Activated CD4-positive, alpha-beta T cell treated with anti-CD3 and anti-CD28 coated beads, Interleukin-2, amount 10 ng/mL, durations not matched to agents 24 days and 14 days (primary cell): ENCODE measurements around the gene GADL1. TPM values are rescaled to one million over a fixed set of nuclear protein-coding genes. Genes with fewer than 3 reads are reported as not detected.

Experiments used
- DNase-seq: peaks from one replicate; pipeline ENCODE4 v3.0.0; 2022
- H3K27ac Mint-ChIP-seq: one replicate; pipeline ENCODE4 v1.8.0; 2022; ENCODE audit warnings: mild to moderate bottlenecking, mixed read lengths
- H3K27me3 Mint-ChIP-seq: one replicate; pipeline ENCODE4 v1.8.0; 2022; ENCODE audit warnings: mixed read lengths
- H3K36me3 Mint-ChIP-seq: one replicate; pipeline ENCODE4 v1.8.0; 2022; ENCODE audit warnings: low read depth, mild to moderate bottlenecking, mixed read lengths
- H3K4me1 Mint-ChIP-seq: one replicate; pipeline ENCODE4 v1.8.0; 2021; ENCODE audit warnings: mixed read lengths
- H3K4me3 Mint-ChIP-seq: one replicate; pipeline ENCODE4 v1.8.0; 2022; ENCODE audit warnings: mild to moderate bottlenecking, moderate library complexity, mixed read lengths
- H3K9me3 Mint-ChIP-seq: one replicate; pipeline ENCODE4 v1.8.0; 2021; ENCODE audit warnings: mixed read lengths
- intact Hi-C: fragments of 100-400 bp; cut with micrococcal nuclease; formaldehyde crosslinking; loops from one replicate; pipeline ENCODE4 v1.15.1; 2023
- total RNA-seq: library from RNA; stranded (reverse); gene quantifications from 2 replicates; pipeline ENCODE4 v1.2.3, GENCODE V29; 2022

GADL1 gene
- total RNA-seq, 1 donor from 2014 or later, result not detected

- Mint-ChIP-seq H3K4me1 (peaks cover 78% of the 10 kb centered on the region), H3K27ac (peak overlapping the region; percentile 21), H3K27me3 (no peaks in the 10 kb centered on the region), H3K9me3 (peaks cover 8% of the 10 kb centered on the region), H3K4me3 (peak overlapping the region; percentile 3), H3K36me3 (peaks cover 76% of the 10 kb centered on the region)
- intact Hi-C loops, result no loop called here
- no peak for DNase-seq
Measured at GRCh38 chr3:30683769-30684168, 210.7 kb downstream of the GADL1 start.

DNA sequence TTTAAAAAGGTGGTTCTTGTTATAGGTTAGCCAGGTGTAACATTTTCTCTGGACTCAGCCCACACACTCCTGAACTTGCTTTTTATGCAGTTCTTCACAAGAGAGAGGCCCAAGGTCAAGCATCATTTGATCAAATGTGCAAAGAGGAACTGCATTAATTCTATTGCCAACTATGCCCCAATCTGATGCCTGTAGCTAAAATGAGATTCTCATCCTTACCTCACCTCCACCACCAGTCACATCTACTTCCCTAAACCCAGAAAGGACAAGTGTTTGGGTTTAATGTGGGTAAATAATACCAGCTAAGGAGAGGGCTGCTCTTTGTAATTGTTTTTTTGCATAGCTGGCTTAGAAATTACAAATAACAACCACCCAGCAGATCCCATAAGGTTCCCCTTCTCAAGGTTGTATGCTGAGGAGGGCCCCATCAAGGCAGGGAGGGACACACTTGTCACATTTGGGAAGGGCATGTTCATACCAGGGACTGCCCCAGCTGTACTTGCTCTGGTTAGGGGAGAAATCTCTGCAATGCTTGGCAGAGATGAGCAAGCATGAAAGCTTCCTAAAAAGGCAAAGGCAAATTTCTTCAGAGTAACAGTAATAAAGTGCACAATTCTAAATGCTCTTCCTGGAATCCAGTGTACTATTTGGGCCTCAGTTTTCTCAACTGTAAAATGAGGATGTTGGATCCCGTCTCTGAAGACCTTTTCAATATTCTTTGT, 211.9 kb downstream of the GADL1 start:
- H3K9me3 Mint-ChIP-seq, result peaks cover 8% of the 10 kb centered on the region
- H3K27me3 Mint-ChIP-seq, result no peaks in the 10 kb centered on the region
- intact Hi-C loops, result no loop called here
- H3K27ac Mint-ChIP-seq, result peak overlapping the region; percentile 68
- H3K36me3 Mint-ChIP-seq, result peaks cover 77% of the 10 kb centered on the region
- peak overlapping the region; percentile 45 for H3K4me3 Mint-ChIP-seq
- no peak for DNase-seq
- peaks cover 76% of the 10 kb centered on the region for H3K4me1 Mint-ChIP-seq

DNA sequence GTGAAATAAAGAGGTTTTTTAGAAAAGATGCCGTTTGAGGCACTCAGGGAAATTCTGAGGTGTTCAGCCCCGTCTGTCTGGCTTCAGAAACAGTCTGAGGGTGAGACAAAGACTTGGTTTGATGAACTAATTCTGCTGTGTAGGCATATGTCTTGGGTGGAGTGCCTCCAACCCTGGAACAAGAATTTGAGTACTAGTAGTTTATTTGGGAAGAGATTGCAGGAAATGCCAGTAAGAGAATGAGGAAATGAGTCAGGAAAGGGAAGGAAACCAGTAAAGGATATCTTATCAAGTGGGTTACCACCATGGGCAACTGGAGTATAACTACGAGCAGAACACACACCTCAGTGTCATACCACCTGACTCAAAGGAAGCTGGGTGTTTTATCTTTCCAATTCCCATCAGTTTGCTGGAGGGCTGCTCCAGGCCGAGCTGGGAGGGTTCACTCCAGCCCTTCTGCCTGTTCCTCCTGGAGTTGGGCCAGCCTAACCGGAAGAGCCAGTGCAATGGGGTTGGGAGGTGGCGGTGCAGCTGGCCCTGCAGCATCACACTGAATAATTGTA, 212.7 kb downstream of the GADL1 start:
- no peaks in the 10 kb centered on the region for H3K27me3 Mint-ChIP-seq
- H3K9me3 Mint-ChIP-seq, result peaks cover 10% of the 10 kb centered on the region

DNA sequence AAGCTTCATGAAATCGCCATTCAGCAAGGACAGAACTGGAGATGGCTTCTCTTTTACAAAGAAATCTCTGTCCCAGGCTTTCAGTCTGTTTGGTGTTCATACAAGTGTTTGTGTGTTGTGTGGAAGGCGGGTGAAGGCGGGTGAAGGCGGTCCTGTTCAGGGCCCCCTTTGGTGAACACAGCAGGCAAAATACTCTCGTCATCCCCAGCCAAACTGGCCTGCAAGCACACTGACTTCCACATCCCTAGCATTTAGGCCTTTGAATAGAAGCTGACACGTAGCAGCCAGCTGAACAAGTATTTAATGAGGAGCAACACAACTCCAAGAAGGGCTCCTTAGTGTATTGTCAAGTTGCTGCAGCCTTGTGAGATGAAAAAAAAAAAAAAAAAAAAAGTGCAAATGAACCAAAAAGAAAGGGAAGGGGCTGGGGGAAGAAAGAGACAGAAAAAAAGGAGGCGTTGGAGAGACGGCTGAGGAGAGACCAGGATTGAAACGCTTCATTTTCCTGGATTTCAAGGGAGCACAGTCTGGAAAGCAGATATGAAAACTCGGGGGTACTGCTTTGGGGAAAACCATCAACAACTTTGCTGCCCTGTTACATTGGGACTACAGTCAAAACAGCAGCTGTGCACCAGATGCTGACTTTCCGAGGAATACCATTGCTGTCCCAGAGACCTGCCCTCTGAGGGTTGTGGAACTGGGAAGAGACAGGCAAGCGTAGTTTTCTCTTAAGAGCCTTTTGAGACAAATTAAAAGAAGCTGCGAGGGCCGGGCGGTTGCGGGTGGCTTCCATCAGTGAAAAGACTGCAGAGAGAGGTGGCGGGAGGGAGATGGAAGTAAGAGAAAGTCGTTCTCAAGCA, 213.4 kb downstream of the GADL1 start:
- H3K9me3 Mint-ChIP-seq, result peaks cover 10% of the 10 kb centered on the region
- peak; percentile 59 for DNase-seq
- H3K4me3 Mint-ChIP-seq, result peak overlapping the region; percentile 66
- intact Hi-C loops, result loop anchor here (2.0 kb wide), 1 partner anchor 14 kb away; no protein-coding TSS in a partner anchor
- H3K4me1 Mint-ChIP-seq, result peaks cover 80% of the 10 kb centered on the region
- H3K27me3 Mint-ChIP-seq, result no peaks in the 10 kb centered on the region
- H3K36me3 Mint-ChIP-seq, result peaks cover 77% of the 10 kb centered on the region
- peak overlapping the region; percentile 68 for H3K27ac Mint-ChIP-seq

More for the DNA sequence above, 212.7 kb downstream of the GADL1 start:
- intact Hi-C loops, result loop anchor here (2.0 kb wide), 1 partner anchor 15 kb away; no protein-coding TSS in a partner anchor
- Mint-ChIP-seq H3K4me1 (peaks cover 79% of the 10 kb centered on the region), H3K4me3 (peak overlapping the region; percentile 66), H3K27ac (peak overlapping the region; percentile 68), H3K36me3 (peaks cover 78% of the 10 kb centered on the region)
- DNase-seq, result no peak

DNA sequence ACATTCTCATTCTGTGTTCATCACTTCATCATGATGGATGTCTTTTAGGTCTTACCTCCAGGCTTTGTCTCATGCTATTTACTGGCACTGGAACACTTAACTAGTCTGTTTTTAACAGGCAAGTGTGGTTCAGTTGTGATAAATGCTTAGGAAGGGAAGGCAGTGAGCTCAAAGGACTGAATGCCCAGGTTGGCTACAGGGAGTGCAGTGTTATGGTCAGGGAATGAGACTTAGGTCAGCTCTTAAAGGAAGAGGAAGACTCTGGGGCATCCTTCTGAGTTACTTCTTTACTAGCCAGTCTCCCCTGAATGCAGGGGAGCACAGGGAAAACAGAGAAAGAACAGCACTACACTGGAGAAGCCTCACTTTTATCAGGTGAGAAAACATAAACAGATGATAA, 215.4 kb downstream of the GADL1 start:
- H3K4me1 Mint-ChIP-seq, result peaks cover 81% of the 10 kb centered on the region
- peak overlapping the region; percentile 51 for H3K27ac Mint-ChIP-seq
- no peaks in the 10 kb centered on the region for H3K27me3 Mint-ChIP-seq
- peaks cover 83% of the 10 kb centered on the region for H3K36me3 Mint-ChIP-seq
- intact Hi-C loops, result loop anchor here (5.0 kb wide), 1 partner anchor 37 kb away; no protein-coding TSS in a partner anchor
- peak; percentile 52 for DNase-seq
- no peak overlapping the region for H3K4me3 Mint-ChIP-seq
- peaks cover 3% of the 10 kb centered on the region for H3K9me3 Mint-ChIP-seq

DNA sequence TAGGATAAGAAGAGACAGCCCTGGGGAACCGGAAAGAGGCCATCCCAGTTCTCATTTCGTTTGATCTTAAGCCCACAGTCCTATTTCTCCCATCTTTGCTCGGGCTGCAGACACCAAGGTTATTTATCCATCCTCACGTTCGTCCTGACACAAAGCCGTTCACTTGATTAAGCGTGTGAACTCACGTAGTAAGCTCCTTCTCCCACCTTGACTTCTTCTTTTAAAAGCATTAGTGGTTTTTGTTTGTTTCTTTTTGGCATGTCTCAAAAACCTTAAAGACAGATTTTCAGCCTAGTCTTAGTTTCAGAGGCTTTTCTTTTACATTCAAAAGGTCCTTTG, 217.1 kb downstream of the GADL1 start:
- H3K4me3 Mint-ChIP-seq, result peak overlapping the region; percentile 52
- peak overlapping the region; percentile 75 for H3K27ac Mint-ChIP-seq
- intact Hi-C loops, result loop anchor here (5.0 kb wide), 1 partner anchor 35 kb away; no protein-coding TSS in a partner anchor
- no peaks in the 10 kb centered on the region for H3K27me3 Mint-ChIP-seq
- peaks cover 3% of the 10 kb centered on the region for H3K9me3 Mint-ChIP-seq
- peaks cover 79% of the 10 kb centered on the region for H3K4me1 Mint-ChIP-seq
- H3K36me3 Mint-ChIP-seq, result peaks cover 91% of the 10 kb centered on the region
- DNase-seq, result no peak

- peak overlapping the region; percentile 64 for H3K4me3 Mint-ChIP-seq
- peaks cover 3% of the 10 kb centered on the region for H3K9me3 Mint-ChIP-seq
- no peak for DNase-seq
- H3K4me1 Mint-ChIP-seq, result peaks cover 79% of the 10 kb centered on the region
- intact Hi-C loops, result loop anchor here (1.0 to 5.0 kb wide), 2 partner anchors 9 to 34 kb away; no protein-coding TSS in a partner anchor
- peaks cover 91% of the 10 kb centered on the region for H3K36me3 Mint-ChIP-seq
- H3K27ac Mint-ChIP-seq, result peak overlapping the region; percentile 75
- no peaks in the 10 kb centered on the region for H3K27me3 Mint-ChIP-seq
Measured at GRCh38 chr3:30676424-30677346, 217.8 kb downstream of the GADL1 start.
